SHP77 (cell line): ENCODE measurements around the gene OR5L1.

Experiments used
- DNase-seq, 2 experiments: peaks; one replicate each; lab custom pipeline; 2025; lab: John Stamatoyannopoulos, UW

OR5L1 gene

GRCh38 chr11:55811067-55811466 is at the start of gene OR5L1:
Gene OR5L1 (plus strand): TSS chr11:55811367. CDS start chr11:55811467, 100 bp downstream.
- DNase-seq: no peak

DNA sequence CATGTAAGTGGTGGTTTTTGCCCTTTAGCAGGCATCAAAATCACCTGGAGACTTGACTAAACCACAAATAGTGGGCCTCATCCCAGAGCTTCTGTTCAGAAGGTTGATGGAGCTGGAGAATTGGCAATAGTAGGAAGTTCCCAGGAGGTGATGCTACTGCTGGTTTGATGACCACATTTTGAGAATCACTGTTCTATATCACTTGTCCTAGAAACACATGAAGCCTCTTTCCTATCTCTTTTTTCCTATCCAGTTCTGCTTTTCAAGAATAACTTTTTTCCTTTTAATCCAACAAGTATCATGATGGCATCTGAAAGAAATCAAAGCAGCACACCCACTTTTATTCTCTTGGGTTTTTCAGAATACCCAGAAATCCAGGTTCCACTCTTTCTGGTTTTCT is 38.0 kb upstream of the OR5L1 start, which contains the start of gene OR5D13:
OR5D13 (plus strand) TSS at position 301 of the 400 bp plus-strand sequence; CDS start at position 301, 0 bp downstream.
- DNase-seq: no peak

DNA sequence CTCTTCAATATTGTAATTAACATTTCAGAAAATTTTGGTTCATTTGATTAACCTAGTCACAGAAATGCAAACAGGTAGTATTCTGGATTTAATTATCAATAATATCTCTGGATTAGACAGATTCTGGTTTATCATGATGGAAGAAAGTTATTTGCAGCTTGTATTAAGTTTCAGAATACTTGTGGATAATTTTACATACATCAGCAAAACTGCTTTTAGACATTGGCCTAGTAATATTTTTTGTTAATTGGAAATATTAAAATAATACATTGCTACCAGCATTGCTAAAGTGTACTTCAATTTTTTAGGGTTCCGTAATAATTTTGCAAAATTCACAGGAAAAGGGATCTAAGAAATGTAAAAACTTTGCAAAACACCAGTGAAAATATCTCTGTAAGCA is 19.6 kb upstream of the OR5L1 start:
- no peak for DNase-seq

DNA sequence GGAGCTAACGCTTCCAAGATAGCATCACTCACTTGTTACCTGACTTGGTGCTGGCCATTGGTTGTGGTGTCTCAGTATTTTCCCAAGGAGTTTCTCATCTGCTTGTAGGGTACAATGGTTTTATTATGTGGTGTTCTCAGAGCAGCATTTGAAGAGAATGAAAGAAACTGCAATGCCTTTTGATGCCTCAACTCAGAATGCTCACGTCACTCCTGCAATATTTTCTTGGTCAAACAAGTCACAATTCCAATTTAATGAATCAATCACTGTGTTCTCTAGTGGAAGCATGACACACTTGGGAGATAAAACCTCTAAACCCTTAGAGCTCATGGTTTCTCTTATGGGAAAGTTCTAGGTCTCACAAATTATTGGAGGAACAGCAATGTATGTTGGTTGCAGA is 17.8 kb upstream of the OR5L1 start:
- DNase-seq: no peak

DNA sequence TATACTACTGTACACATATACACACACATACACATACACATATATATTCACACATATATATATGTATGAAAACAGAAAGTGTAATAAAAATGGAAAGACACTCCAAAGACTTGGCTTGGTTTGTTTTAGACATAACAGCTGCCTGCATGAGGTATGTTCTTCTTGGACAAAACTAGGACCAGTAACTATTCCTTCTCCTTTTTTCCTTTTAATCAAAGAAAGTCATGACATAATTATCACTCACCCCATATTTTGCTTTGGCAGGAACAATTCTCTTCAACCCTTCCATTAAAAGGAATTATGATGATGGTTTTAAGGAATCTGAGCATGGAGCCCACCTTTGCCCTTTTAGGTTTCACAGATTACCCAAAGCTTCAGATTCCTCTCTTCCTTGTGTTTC is 15.9 kb upstream of the OR5L1 start, which contains the start of gene OR5D14:
OR5D14 (plus strand) TSS at position 301 of the 400 bp plus-strand sequence; CDS start at position 301, 0 bp downstream.
- no peak for DNase-seq

DNA sequence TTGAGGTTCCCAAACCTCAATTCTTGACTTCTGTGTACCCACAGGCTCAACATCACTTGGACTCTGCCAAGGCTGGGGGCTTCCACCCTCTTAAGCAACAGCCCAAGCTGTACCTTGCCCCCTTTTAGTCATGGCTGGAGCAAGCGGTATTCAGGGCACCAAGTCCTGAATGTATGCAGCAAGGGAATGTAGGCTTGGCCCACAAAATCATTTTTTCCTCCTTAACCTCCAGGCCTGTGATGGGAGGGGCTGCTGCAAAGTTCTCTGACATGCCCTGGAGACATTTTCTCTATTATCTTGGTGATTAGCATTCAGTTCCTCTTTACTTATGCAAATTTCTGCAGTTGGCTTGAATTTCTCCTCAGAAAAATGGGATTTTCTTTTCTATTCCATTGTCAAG is 4.9 kb upstream of the OR5L1 start:
- DNase-seq: no peak

DNA sequence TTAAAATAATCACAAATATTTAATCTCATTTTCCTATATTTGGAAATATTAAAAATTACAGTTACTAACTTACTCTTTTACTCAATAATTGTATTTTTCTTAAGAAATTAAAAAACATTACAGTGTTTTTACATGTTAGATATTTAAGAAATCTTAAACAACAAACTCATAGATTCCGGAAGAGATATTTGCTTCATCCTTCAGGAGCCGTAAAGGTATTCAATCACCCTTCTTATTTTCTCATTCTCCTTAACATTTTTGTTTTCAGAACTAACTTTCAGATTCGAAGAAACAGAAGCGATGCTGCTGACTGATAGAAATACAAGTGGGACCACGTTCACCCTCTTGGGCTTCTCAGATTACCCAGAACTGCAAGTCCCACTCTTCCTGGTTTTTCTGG is 8.2 kb downstream of the OR5L1 start, which contains the start of gene OR5D18:
OR5D18 (plus strand) TSS at position 301 of the 400 bp plus-strand sequence; CDS start at position 301, 0 bp downstream.
- DNase-seq: no peak

- DNase-seq: no peak
Measured at GRCh38 chr11:55826919-55827318, 15.8 kb downstream of the OR5L1 start, which contains the start of gene OR5L2. Gene OR5L2 (plus strand): TSS chr11:55827219. CDS start chr11:55827219, 0 bp downstream.

- DNase-seq: no peak
Measured at GRCh38 chr11:55838452-55838851, 27.3 kb downstream of the OR5L1 start, which contains the start of gene OR5D16. Gene OR5D16 (plus strand): TSS chr11:55838752. CDS start chr11:55838752, 0 bp downstream.

- DNase-seq: no peak
Measured at GRCh38 chr11:55847453-55847852, 36.3 kb downstream of the OR5L1 start.

DNA sequence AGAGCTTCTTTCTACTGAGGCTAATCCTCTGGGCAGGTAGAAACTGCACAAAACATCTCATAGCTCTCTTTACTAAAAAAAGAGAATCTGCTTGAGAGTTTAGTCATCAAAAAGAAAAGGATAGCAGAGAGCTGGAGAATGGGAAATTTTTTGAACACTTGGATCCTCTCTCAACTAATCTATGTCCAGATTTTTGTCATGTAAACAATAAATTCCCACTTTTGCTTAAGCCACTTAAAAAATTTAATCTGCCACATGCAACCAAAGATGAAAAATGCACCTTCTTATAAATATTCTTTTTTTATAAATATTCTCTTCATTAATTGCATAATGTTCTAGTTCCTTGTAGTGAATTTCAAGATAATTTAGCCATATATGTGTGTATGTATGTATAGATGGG is 37.9 kb downstream of the OR5L1 start:
- DNase-seq: no peak

DNA sequence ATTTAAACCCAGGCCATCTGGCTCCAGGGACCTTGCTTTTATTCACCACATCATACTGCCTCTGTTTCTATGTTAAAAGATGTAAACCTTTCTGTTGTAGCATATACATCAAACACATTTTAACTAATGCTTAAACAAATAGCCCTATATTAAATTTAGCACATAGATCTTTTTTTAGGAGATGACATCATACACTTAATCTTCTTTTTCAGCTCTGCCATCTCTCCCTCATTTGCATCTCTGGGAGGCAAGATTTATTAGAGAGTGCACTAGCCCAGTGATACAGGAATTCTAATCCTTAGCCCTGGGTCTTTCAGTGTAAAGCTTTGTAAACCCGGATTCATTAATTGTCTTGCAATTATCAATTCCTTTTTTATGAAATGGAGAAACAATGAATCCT is 41.0 kb downstream of the OR5L1 start:
- no peak for DNase-seq

- DNase-seq: no peak
Measured at GRCh38 chr11:55854704-55855103, 43.5 kb downstream of the OR5L1 start.
